H1 (cell line): Measurements from ENCODE around the gene SP4. TPM values are rescaled to one million over a fixed set of nuclear protein-coding genes. Genes with fewer than 3 reads are reported as not detected.

Experiments
- CTCF ChIA-PET: fragments of 300-600 bp; sonication (Branson Sonifier 250); formaldehyde crosslinking; loops from one replicate; lab custom pipeline; 2021; ENCODE audit not compliant: partially characterized antibody; lab: Charles Lee
- POLR2A ChIA-PET: fragments of 300-600 bp; sonication (Branson Sonifier 250); formaldehyde crosslinking; loops from one replicate; lab custom pipeline; 2021; ENCODE audit warnings: inconsistent platforms; ENCODE audit not compliant: partially characterized antibody; lab: Charles Lee
- DNase-seq, 2 experiments: peaks; one replicate each; pipeline versions ENCODE4 v3.0.0 to v3.0.0-alpha.2; 2010 to 2022; ENCODE audit warnings: low spot score in 2 of 2, low read depth in 1 of 2, mixed read lengths in 1 of 2
- FAIRE-seq: peaks from 2 replicates; lab custom pipeline; 2011; peaks lifted over from hg19 to GRCh38; lab: Jason Lieb, UNC
- H2AFZ ChIP-seq: 2 replicates; pipeline ENCODE4 v1.8.1; 2012; ENCODE audit warnings: low read length, inconsistent platforms
- H2AK5ac ChIP-seq: 2 replicates; pipeline ENCODE4 v1.6.1; 2013; ENCODE audit warnings: low read depth, low read length
- H2BK120ac ChIP-seq: replicated peaks from 2 replicates; pipeline ENCODE3; 2013; ENCODE audit warnings: low read depth, low read length, inconsistent platforms
- H2BK12ac ChIP-seq: 2 replicates; pipeline ENCODE4 v1.6.1; 2013; ENCODE audit warnings: low read depth, low read length
- H2BK15ac ChIP-seq: 2 replicates; pipeline ENCODE4 v1.6.1; 2013; ENCODE audit warnings: low read length
- H2BK20ac ChIP-seq: 2 replicates; pipeline ENCODE4 v1.6.1; 2013; ENCODE audit warnings: low read length
- H2BK5ac ChIP-seq: 2 replicates; pipeline ENCODE4 v1.6.1; 2013; ENCODE audit warnings: low read depth, low read length
- H3K14ac ChIP-seq: 2 replicates; pipeline ENCODE4 v1.6.1; 2013; ENCODE audit warnings: inconsistent platforms; ENCODE audit not compliant: insufficient read length
- H3K18ac ChIP-seq: 2 replicates; pipeline ENCODE4 v1.6.1; 2013; ENCODE audit warnings: low read length; ENCODE audit errors: extremely low read depth
- H3K23ac ChIP-seq: 2 replicates; pipeline ENCODE4 v1.6.1; 2013; ENCODE audit warnings: inconsistent platforms; ENCODE audit not compliant: insufficient read length
- H3K23me2 ChIP-seq: 2 replicates; pipeline ENCODE4 v1.6.1; 2013; ENCODE audit warnings: low read depth, low read length
- H3K27ac ChIP-seq: 2 replicates; pipeline ENCODE4 v1.6.1; 2011; ENCODE audit warnings: low read depth, low read length, inconsistent platforms
- H3K27me3 ChIP-seq, 4 experiments: replicated peaks in 1 of 4; 1 replicate in 1 of 4; 2 replicates in 3 of 4; pipeline versions ENCODE4 v1.6.1 to v1.8.1; 2011 to 2013; ENCODE audit warnings: low read length in 3 of 4, mild to moderate bottlenecking in 3 of 4, inconsistent platforms in 2 of 4, mixed read lengths in 2 of 4, moderate library complexity in 1 of 4; ENCODE audit not compliant: control insufficient read depth in 3 of 4, insufficient read depth in 3 of 4; ENCODE audit errors: extremely low read depth in 1 of 4
- H3K36me3 ChIP-seq, 4 experiments: 2 replicates each; pipeline versions ENCODE4 v1.6.1 to v1.8.1; 2011 to 2013; ENCODE audit warnings: mild to moderate bottlenecking in 4 of 4, low read length in 3 of 4, moderate library complexity in 2 of 4, control low read depth in 1 of 4, inconsistent platforms in 1 of 4; ENCODE audit not compliant: insufficient read depth in 4 of 4, control insufficient read depth in 2 of 4
- H3K4ac ChIP-seq: replicated peaks from 2 replicates; pipeline ENCODE3; 2013; ENCODE audit warnings: low read length, low read depth, mixed read lengths, inconsistent platforms; ENCODE audit not compliant: insufficient read length
- H3K4me1 ChIP-seq, 4 experiments: replicated peaks in 1 of 4; 1 replicate in 1 of 4; 2 replicates in 3 of 4; pipeline versions ENCODE4 v1.6.1 to v1.8.1; 2011 to 2013; ENCODE audit warnings: low read length in 3 of 4, inconsistent platforms in 2 of 4, mixed read lengths in 1 of 4; ENCODE audit not compliant: insufficient read depth in 4 of 4, control insufficient read depth in 3 of 4
- H3K4me2 ChIP-seq, 2 experiments: 2 replicates each; pipeline versions ENCODE4 v1.6.1 to v1.8.1; 2011 to 2013; ENCODE audit warnings: low read depth in 2 of 2, low read length in 2 of 2, control low read depth in 1 of 2, inconsistent platforms in 1 of 2, mild to moderate bottlenecking in 1 of 2; ENCODE audit not compliant: insufficient read depth in 1 of 2
- H3K4me3 ChIP-seq, 4 experiments: fragments of 200-600, 300-600 bp in 1 of 4; sonication (generic), shearing (Covaris generic), sonication (Bioruptor Twin) in 1 of 4; 2 replicates each; pipeline versions ENCODE4 v1.5.1 to v1.8.1; 2011 to 2016; ENCODE audit warnings: low read length in 4 of 4, low read depth in 3 of 4, control low read depth in 2 of 4, inconsistent platforms in 2 of 4, mild to moderate bottlenecking in 2 of 4, mixed read lengths in 1 of 4, moderate library complexity in 1 of 4; ENCODE audit not compliant: insufficient read depth in 2 of 4; ENCODE audit errors: extremely low read depth in 1 of 4
- H3K56ac ChIP-seq: replicated peaks from 2 replicates; pipeline ENCODE3; 2013; ENCODE audit warnings: low read depth, mild to moderate bottlenecking, mixed read lengths, low read length, inconsistent platforms; ENCODE audit not compliant: insufficient read length
- H3K79me1 ChIP-seq: 2 replicates; pipeline ENCODE4 v1.6.1; 2013; ENCODE audit warnings: low read depth, low read length, control low read depth
- H3K79me2 ChIP-seq, 2 experiments: 2 replicates each; pipeline versions ENCODE4 v1.6.1 to v1.8.1; 2012 to 2013; ENCODE audit warnings: low read length in 2 of 2, mild to moderate bottlenecking in 2 of 2, inconsistent platforms in 1 of 2; ENCODE audit not compliant: insufficient read depth in 2 of 2, control insufficient read depth in 1 of 2
- H3K9ac ChIP-seq, 4 experiments: replicated peaks in 1 of 4; 1 replicate in 1 of 4; 2 replicates in 3 of 4; pipeline versions ENCODE4 v1.6.1 to v1.8.1; 2011 to 2013; ENCODE audit warnings: low read depth in 3 of 4, low read length in 3 of 4, control low read depth in 2 of 4, mild to moderate bottlenecking in 2 of 4, moderate library complexity in 2 of 4, inconsistent platforms in 1 of 4; ENCODE audit errors: extremely low read depth in 1 of 4
- H3K9me3 ChIP-seq, 2 experiments: 2 replicates each; pipeline versions ENCODE4 v1.6.1 to v1.8.1; 2012 to 2013; ENCODE audit warnings: mild to moderate bottlenecking in 2 of 2, moderate library complexity in 2 of 2, control low read depth in 1 of 2, inconsistent platforms in 1 of 2, low read depth in 1 of 2, low read length in 1 of 2, mixed read lengths in 1 of 2; ENCODE audit not compliant: insufficient read depth in 2 of 2
- H4K20me1 ChIP-seq, 2 experiments: replicated peaks in 1 of 2; 2 replicates each; pipeline versions ENCODE3 to v1.8.1; 2011 to 2013; ENCODE audit warnings: inconsistent platforms in 2 of 2, low read length in 2 of 2, mild to moderate bottlenecking in 1 of 2; ENCODE audit not compliant: insufficient read depth in 2 of 2, control insufficient read depth in 1 of 2
- H4K5ac ChIP-seq: 2 replicates; pipeline ENCODE4 v1.6.1; 2013; ENCODE audit warnings: low read length, low read depth, mixed read lengths, inconsistent platforms; ENCODE audit not compliant: insufficient read length
- H4K8ac ChIP-seq: 2 replicates; pipeline ENCODE4 v1.8.0; 2013; ENCODE audit warnings: mild to moderate bottlenecking, moderate library complexity, low read length, inconsistent platforms; ENCODE audit not compliant: insufficient read depth; ENCODE audit errors: extremely low read depth
- H4K91ac ChIP-seq: replicated peaks from 2 replicates; pipeline ENCODE3; 2013; ENCODE audit warnings: low read length, mixed read lengths, inconsistent platforms; ENCODE audit not compliant: insufficient read length
- ASH2L ChIP-seq: fragments of 200-600, 300-600 bp; sonication (generic); IDR thresholded peaks from one replicate; pipeline ENCODE4 v1.7.1; 2017; ENCODE audit warnings: low read length
- ATF3 ChIP-seq: IDR thresholded peaks from 2 replicates; pipeline ENCODE4 v1.6.1; 2011; ENCODE audit warnings: low read depth, mild to moderate bottlenecking, low read length; ENCODE audit not compliant: insufficient read depth
- BACH1 ChIP-seq: IDR thresholded peaks from 2 replicates; pipeline ENCODE4 v1.6.1; 2012; ENCODE audit warnings: low read length, improper control_type of control experiment
- CHD2 ChIP-seq: IDR thresholded peaks from 2 replicates; pipeline ENCODE4 v1.6.1; 2012; ENCODE audit warnings: low read length, improper control_type of control experiment
- E2F6 ChIP-seq: IDR thresholded peaks from 2 replicates; pipeline ENCODE4 v1.6.1; 2012; ENCODE audit warnings: inconsistent platforms
- JUND ChIP-seq: IDR thresholded peaks from 2 replicates; pipeline ENCODE4 v1.6.1; 2011; ENCODE audit warnings: mild to moderate bottlenecking, improper control_type of control experiment, low read length
- NANOG ChIP-seq: IDR thresholded peaks from 2 replicates; pipeline ENCODE4 v1.6.1; 2011; ENCODE audit warnings: low read length, low read depth, mild to moderate bottlenecking, inconsistent platforms; ENCODE audit not compliant: insufficient read depth, poor library complexity, severe bottlenecking
- NRF1 ChIP-seq: IDR thresholded peaks from 2 replicates; pipeline ENCODE4 v1.6.1; 2011; ENCODE audit warnings: mild to moderate bottlenecking, low read depth, low read length, improper control_type of control experiment
- SIX5 ChIP-seq: IDR thresholded peaks from 2 replicates; pipeline ENCODE4 v1.6.1; 2011; ENCODE audit warnings: mild to moderate bottlenecking, low read depth, low read length
- USF2 ChIP-seq: IDR thresholded peaks from 2 replicates; pipeline ENCODE4 v1.6.1; 2011; ENCODE audit warnings: low read length, improper control_type of control experiment
- YY1 ChIP-seq: IDR thresholded peaks from 2 replicates; pipeline ENCODE4 v1.6.1; 2011; ENCODE audit warnings: low read depth, mild to moderate bottlenecking, low read length
- WGBS, 2 experiments: shearing (Covaris generic) in 1 of 2; methylation state at CpG; one replicate each; pipeline versions ENCODE4 v1.1.6 to v1.1.7; 2013 to 2015; ENCODE audit warnings: low lambda C conversion rate in 2 of 2, mixed read lengths in 2 of 2, inconsistent platforms in 1 of 2, low coverage in 1 of 2, missing lambda C conversion rate in 1 of 2; ENCODE audit not compliant: insufficient replicate concordance in 2 of 2, insufficient coverage in 1 of 2, insufficient read length in 1 of 2; ENCODE audit errors: extremely low coverage in 1 of 2, missing lambda C conversion rate in 1 of 2; 5-methylcytosine and 5-hydroxymethylcytosine counted together
- polyA plus RNA-seq, 7 experiments: library from polyadenylated mRNA; depleted of rRNA in 3 of 7; stranded (reverse) in 5 of 7; unstranded in 2 of 7; fragments of >200 nt in 5 of 7; fragments of 200-250 nt in 2 of 7; gene quantifications; 1 replicate in 5 of 7; 2 replicates in 1 of 7; 4 replicates in 1 of 7; pipeline versions ENCODE4 v1.2.1 to v1.2.3, GENCODE V29; 2011 to 2013; ENCODE audit warnings: missing spikeins in 2 of 7, mixed read lengths in 2 of 7
- total RNA-seq: library from RNA; stranded (reverse); fragmentation: NEBNext Ultra II Directional; extraction: Animal tissue kit (Norgen Biotek cat#: 25700); gene quantifications from 2 replicates; pipeline ENCODE4 v1.2.1, GENCODE V29; 2021

Gene SP4
- total and polyA plus RNA-seq, 2 of the 8 experiments (the other 6 are each of a cell fraction or from before 2014, with no cell fraction given) = 10.0 to 24.0 TPM

- H3K18ac ChIP-seq = no peak overlapping the region
- POLR2A ChIA-PET = interaction anchor here (0.6 to 1.5 kb wide), 2 partner anchors 10 to 184 kb away, joined by 3 to 4 read pairs; no protein-coding TSS in a partner anchor
- H3K4me3 ChIP-seq = no peak overlapping the region
- H4K8ac ChIP-seq = no peak overlapping the region
- H3K23ac ChIP-seq = no peak overlapping the region
- peaks cover 46 to 52% of the 10 kb centered on the region in 2 experiments for H3K9me3 ChIP-seq
- no peak overlapping the region for H3K4me2 ChIP-seq
- H2BK120ac ChIP-seq = no peak overlapping the region
- H3K36me3 ChIP-seq = peaks cover 2 to 60% (median 32%) of the 10 kb centered on the region in 4 experiments; a peak in 7 of 8 replicates
- no peak overlapping the region for H3K14ac ChIP-seq
- H3K9ac ChIP-seq = no peak overlapping the region
- H3K4me1 ChIP-seq = no peaks in the 10 kb centered on the region; a peak in 1 of 7 replicates
- WGBS, 2 experiments = 97% methylated on average over 5 of the region's 5 CpGs; no CpG with 5 or more reads in 1 of the 2 experiments
- no peaks in the 10 kb centered on the region for H3K27me3 ChIP-seq
- no peak overlapping the region for H2AK5ac ChIP-seq
- FAIRE-seq = no peak
- H3K79me2 ChIP-seq = peaks cover 0 to 60% of the 10 kb centered on the region in 2 experiments; a peak in 3 of 4 replicates
- no peak overlapping the region for H2BK12ac ChIP-seq
- H2BK5ac ChIP-seq = no peak overlapping the region
- CTCF ChIA-PET = interaction anchor here (2.2 kb wide), 1 partner anchor 316 kb away, joined by 6 read pairs; no protein-coding TSS in a partner anchor
- H4K91ac ChIP-seq = no peak overlapping the region
- no peak overlapping the region for H2BK20ac ChIP-seq
- no peak overlapping the region for H3K56ac ChIP-seq
- H2AFZ ChIP-seq = no peak overlapping the region
- H3K23me2 ChIP-seq = no peaks in the 10 kb centered on the region
- H3K79me1 ChIP-seq = no peaks in the 10 kb centered on the region; the same call in 1 of the 2 replicates
- no peak overlapping the region for H3K27ac ChIP-seq
- H3K4ac ChIP-seq = no peak overlapping the region
- no peak for DNase-seq
- H4K20me1 ChIP-seq = no peaks in the 10 kb centered on the region
- no peak overlapping the region for H4K5ac ChIP-seq
- H2BK15ac ChIP-seq = no peak overlapping the region
- TF ChIP-seq CHD2 (no peak), USF2 (no peak), ATF3 (no peak), ASH2L (no peak), YY1 (no peak), JUND (no peak), SIX5 (no peak), NRF1 (no peak), NANOG (no peak), BACH1 (no peak), E2F6 (no peak)
Measured at GRCh38 chr7:21450941-21451340, 23.1 kb downstream of the SP4 start.
